Ishikawa (cell line): ENCODE results near the gene MTG1.

Source experiments
- CEBPB ChIP-seq: IDR thresholded peaks from 2 replicates; pipeline ENCODE4 v1.6.1; 2012
- CREB1 ChIP-seq: IDR thresholded peaks from 2 replicates; pipeline ENCODE4 v1.6.1; 2012; ENCODE audit warnings: low read depth
- EGR1 ChIP-seq: IDR thresholded peaks from 2 replicates; pipeline ENCODE4 v1.6.1; 2012
- EP300 ChIP-seq: IDR thresholded peaks from 2 replicates; pipeline ENCODE4 v1.6.1; 2012; ENCODE audit warnings: borderline replicate concordance
- FOXM1 ChIP-seq: IDR thresholded peaks from 2 replicates; pipeline ENCODE4 v1.6.1; 2012; ENCODE audit warnings: low read depth, borderline replicate concordance
- MAX ChIP-seq: IDR thresholded peaks from 2 replicates; pipeline ENCODE4 v1.6.1; 2012
- NFIC ChIP-seq: IDR thresholded peaks from 2 replicates; pipeline ENCODE4 v1.6.1; 2012
- RAD21 ChIP-seq: IDR thresholded peaks from 2 replicates; pipeline ENCODE4 v1.6.1; 2012; ENCODE audit warnings: low read depth
- REST ChIP-seq: IDR thresholded peaks from 2 replicates; pipeline ENCODE4 v1.6.1; 2012; ENCODE audit warnings: low read depth, mild to moderate bottlenecking
- TAF1 ChIP-seq: IDR thresholded peaks from 2 replicates; pipeline ENCODE4 v1.6.1; 2012; ENCODE audit warnings: low read depth, mild to moderate bottlenecking
- TCF12 ChIP-seq: IDR thresholded peaks from 2 replicates; pipeline ENCODE4 v1.6.1; 2012; ENCODE audit warnings: low read depth
- TEAD4 ChIP-seq: IDR thresholded peaks from 2 replicates; pipeline ENCODE4 v1.6.1; 2012
- USF1 ChIP-seq: IDR thresholded peaks from 2 replicates; pipeline ENCODE4 v1.6.1; 2012
- YY1 ChIP-seq: IDR thresholded peaks from 2 replicates; pipeline ENCODE4 v1.6.1; 2012; ENCODE audit warnings: low read depth
- ZBTB7A ChIP-seq: IDR thresholded peaks from 2 replicates; pipeline ENCODE4 v1.6.1; 2012; ENCODE audit warnings: low read depth

Gene MTG1

GRCh38 chr10:133356549-133357284 is 37.2 kb upstream of the MTG1 start:
- TF ChIP-seq TAF1, result no peak
- TF ChIP-seq EP300, result no peak
- no peak for TF ChIP-seq CREB1
- TF ChIP-seq TEAD4, result no peak
- no peak for TF ChIP-seq TCF12
- no peak for TF ChIP-seq MAX
- TF ChIP-seq NFIC, result no peak
- TF ChIP-seq REST, result no peak
- no peak for TF ChIP-seq USF1
- no peak for TF ChIP-seq ZBTB7A
- no peak for TF ChIP-seq YY1
- no peak for TF ChIP-seq EGR1
- TF ChIP-seq RAD21, result no peak
- TF ChIP-seq CEBPB, result no peak
- TF ChIP-seq FOXM1, result no peak

GRCh38 chr10:133357285-133358161 is 36.4 kb upstream of the MTG1 start, which contains the start of gene FUOM:
Gene FUOM, minus strand, starts transcription at chr10:133358019. Its CDS starts 12 bp downstream, at chr10:133358007.
- TF ChIP-seq CEBPB (no peak), EGR1 (peak; percentile 88), TEAD4 (no peak), YY1 (peak; percentile 73), USF1 (0 out of 2 replicates have a peak, but pooled peaks have one; percentile 11), ZBTB7A (peak; percentile 92), MAX (peak; percentile 93)

GRCh38 chr10:133358162-133358924 is 35.6 kb upstream of the MTG1 start:
- TF ChIP-seq TCF12 (no peak), MAX (no peak), TAF1 (no peak), RAD21 (no peak), FOXM1 (no peak), REST (no peak)

GRCh38 chr10:133358925-133359310 is 35.0 kb upstream of the MTG1 start:
- no peak for TF ChIP-seq CEBPB
- TF ChIP-seq USF1, result no peak
- TF ChIP-seq NFIC, result no peak
- TF ChIP-seq YY1, result no peak
- no peak for TF ChIP-seq MAX
- no peak for TF ChIP-seq TEAD4
- no peak for TF ChIP-seq REST
- TF ChIP-seq TCF12, result no peak
- TF ChIP-seq EGR1, result no peak
- no peak for TF ChIP-seq FOXM1
- TF ChIP-seq EP300, result no peak
- no peak for TF ChIP-seq TAF1
- TF ChIP-seq CREB1, result no peak
- no peak for TF ChIP-seq RAD21
- no peak for TF ChIP-seq ZBTB7A
